Subcutaneous abdominal adipose tissue (tissue), 5 donors: Measurements from ENCODE around the gene ALDOA.

Experiments
- H3K27ac ChIP-seq: one replicate; pipeline ENCODE4 v1.7.0; 2013; ENCODE audit warnings: low read depth, mild to moderate bottlenecking, inconsistent platforms, low read length, moderate library complexity
- H3K27me3 ChIP-seq, 5 donors: one replicate each; pipeline ENCODE4 v1.7.0; 2013; ENCODE audit warnings: low read length in 5 of 5, inconsistent platforms in 1 of 5; ENCODE audit not compliant: control insufficient read depth in 5 of 5, insufficient read depth in 4 of 5
- H3K36me3 ChIP-seq, 5 donors: one replicate each; pipeline ENCODE4 v1.7.0; 2013; ENCODE audit warnings: low read length in 5 of 5; ENCODE audit not compliant: control insufficient read depth in 5 of 5, insufficient read depth in 5 of 5
- H3K4me1 ChIP-seq, 5 donors: one replicate each; pipeline ENCODE4 v1.7.0; 2013; ENCODE audit warnings: low read length in 5 of 5, mild to moderate bottlenecking in 3 of 5, moderate library complexity in 1 of 5; ENCODE audit not compliant: control insufficient read depth in 5 of 5, insufficient read depth in 5 of 5
- H3K4me3 ChIP-seq, 5 donors: one replicate each; pipeline ENCODE4 v1.7.0; 2013; ENCODE audit warnings: low read length in 5 of 5, low read depth in 1 of 5
- H3K9ac ChIP-seq, 5 donors: one replicate each; pipeline ENCODE4 v1.7.0; 2013; ENCODE audit warnings: low read length in 5 of 5, mild to moderate bottlenecking in 4 of 5, moderate library complexity in 3 of 5
- H3K9me3 ChIP-seq, 5 donors: one replicate each; pipeline ENCODE4 v1.7.0; 2013; ENCODE audit warnings: low read length in 5 of 5; ENCODE audit not compliant: control insufficient read depth in 5 of 5
- donor health status: healthy.
- donor health status: healthy.
- donor health status: healthy.
- donor health status: healthy.
- donor health status: healthy.

Gene ALDOA

DNA sequence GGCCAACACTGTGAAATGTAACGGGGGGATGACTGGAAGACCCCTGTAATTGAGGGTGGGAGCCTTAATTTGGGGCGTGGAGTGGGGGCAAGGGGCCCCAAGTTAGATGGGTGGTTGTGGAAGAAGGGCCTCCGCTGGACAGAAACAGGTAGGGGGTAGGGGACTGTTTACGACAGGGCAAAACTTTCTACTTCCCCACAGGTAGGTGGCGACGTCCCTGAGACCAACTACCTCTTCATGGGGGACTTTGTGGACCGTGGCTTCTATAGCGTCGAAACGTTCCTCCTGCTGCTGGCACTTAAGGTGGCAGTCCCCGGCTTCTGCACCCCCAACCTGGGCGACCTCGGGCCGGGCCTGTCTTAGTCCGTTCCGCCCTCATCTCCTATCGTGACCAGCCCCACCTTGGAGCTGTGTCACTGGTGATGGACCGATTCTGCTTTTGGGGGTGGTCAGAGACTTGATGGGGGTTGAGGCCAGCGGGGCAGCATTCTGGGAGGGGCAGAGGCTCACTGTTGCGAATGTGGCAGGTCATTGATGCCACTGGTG, 17.1 kb downstream of the ALDOA start:
- H3K27me3 ChIP-seq = no peaks in the 10 kb centered on the region
- no peak overlapping the region for H3K27ac ChIP-seq
- no peak overlapping the region for H3K4me3 ChIP-seq
- no peak overlapping the region for H3K9ac ChIP-seq
- peaks cover 3 to 16% (median 15%) of the 10 kb centered on the region in 5 donors for H3K4me1 ChIP-seq
- H3K9me3 ChIP-seq = no peaks in the 10 kb centered on the region
- peaks cover 0 to 73% (median 61%) of the 10 kb centered on the region in 5 donors for H3K36me3 ChIP-seq

DNA sequence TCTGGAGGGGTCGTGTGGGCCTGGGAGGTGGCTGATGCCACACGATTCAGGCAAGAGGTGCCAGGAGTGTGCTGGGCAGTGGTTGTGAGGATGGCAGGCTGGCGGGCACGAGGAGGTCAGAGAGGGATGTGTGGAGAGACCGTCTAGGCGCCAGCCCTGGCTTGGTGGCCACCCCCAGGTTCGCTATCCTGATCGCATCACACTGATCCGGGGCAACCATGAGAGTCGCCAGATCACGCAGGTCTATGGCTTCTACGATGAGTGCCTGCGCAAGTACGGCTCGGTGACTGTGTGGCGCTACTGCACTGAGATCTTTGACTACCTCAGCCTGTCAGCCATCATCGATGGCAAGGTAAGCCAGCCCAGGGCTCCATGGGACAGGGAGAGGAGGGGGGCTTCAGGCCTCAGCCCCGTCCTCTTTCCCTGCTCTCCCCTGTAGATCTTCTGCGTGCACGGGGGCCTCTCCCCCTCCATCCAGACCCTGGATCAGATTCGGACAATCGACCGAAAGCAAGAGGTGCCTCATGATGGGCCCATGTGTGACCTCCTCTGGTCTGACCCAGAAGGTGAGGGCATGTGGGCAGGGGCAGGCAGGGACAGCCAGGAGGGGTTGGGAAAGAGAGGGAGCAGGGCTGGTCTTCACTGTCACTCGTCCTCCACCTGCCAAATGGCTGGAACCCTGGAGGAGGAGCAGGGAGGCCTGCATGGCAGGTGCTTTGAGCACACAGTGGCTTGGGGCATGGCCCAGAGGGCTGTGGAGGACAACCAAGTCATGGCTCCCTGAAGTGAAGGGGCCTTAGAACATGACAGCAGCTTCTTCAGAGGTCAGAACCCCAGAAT, 17.9 kb downstream of the ALDOA start:
- H3K36me3 ChIP-seq = peaks cover 0 to 65% (median 55%) of the 10 kb centered on the region in 5 donors
- H3K4me3 ChIP-seq = no peak overlapping the region
- H3K9me3 ChIP-seq = no peaks in the 10 kb centered on the region
- peaks cover 3 to 11% (median 10%) of the 10 kb centered on the region in 5 donors for H3K4me1 ChIP-seq
- H3K27me3 ChIP-seq = no peaks in the 10 kb centered on the region
- H3K27ac ChIP-seq = no peak overlapping the region
- H3K9ac ChIP-seq = no peak overlapping the region

DNA sequence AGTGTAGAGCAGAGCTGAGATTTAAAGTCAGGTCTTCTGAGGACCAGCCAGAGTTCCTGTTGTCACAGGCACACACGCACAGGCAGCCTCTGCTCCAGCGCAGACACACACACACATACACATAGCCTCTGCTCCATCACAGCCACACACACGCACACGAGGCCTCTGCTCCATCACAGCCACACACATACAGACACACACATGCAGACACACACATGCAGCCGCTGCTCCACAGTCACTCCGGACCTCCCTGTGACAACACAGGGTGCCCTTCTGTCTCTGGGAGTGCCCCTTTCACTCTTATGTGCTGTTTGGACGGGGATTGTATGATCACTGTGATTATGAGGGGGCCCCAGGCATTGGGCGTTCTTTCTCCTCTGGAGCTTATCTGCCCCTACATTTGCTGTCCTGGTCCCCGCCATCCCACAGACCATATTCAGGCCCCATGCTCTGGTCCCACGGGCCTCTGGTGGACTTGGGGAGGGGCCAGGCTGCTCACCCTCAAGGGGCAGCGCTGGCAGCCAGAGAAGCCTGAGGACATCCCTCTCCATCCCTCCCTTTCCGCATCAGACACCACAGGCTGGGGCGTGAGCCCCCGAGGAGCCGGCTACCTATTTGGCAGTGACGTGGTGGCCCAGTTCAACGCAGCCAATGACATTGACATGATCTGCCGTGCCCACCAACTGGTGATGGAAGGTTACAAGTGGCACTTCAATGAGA, 18.7 kb downstream of the ALDOA start:
- H3K36me3 ChIP-seq = peaks cover 0 to 59% (median 49%) of the 10 kb centered on the region in 5 donors
- no peaks in the 10 kb centered on the region for H3K27me3 ChIP-seq
- H3K4me3 ChIP-seq = no peak overlapping the region
- peaks cover 2 to 11% (median 10%) of the 10 kb centered on the region in 5 donors for H3K4me1 ChIP-seq
- H3K27ac ChIP-seq = peak overlapping the region; percentile 76
- H3K9me3 ChIP-seq = no peaks in the 10 kb centered on the region
- no peak overlapping the region for H3K9ac ChIP-seq

DNA sequence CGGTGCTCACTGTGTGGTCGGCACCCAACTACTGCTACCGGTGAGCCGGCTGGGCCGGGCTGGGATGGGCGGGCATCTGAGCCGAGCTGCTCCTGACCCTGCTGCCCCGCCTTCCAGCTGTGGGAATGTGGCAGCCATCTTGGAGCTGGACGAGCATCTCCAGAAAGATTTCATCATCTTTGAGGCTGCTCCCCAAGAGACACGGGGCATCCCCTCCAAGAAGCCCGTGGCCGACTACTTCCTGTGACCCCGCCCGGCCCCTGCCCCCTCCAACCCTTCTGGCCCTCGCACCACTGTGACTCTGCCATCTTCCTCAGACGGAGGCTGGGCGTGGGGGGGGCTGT, 19.2 kb downstream of the ALDOA start:
- Histone ChIP-seq H3K9ac (no peak overlapping the region), H3K36me3 (peaks cover 0 to 54% (median 45%) of the 10 kb centered on the region in 5 donors), H3K27me3 (no peaks in the 10 kb centered on the region), H3K9me3 (no peaks in the 10 kb centered on the region), H3K27ac (peak overlapping the region; percentile 76), H3K4me1 (peaks cover 2 to 11% (median 10%) of the 10 kb centered on the region in 5 donors), H3K4me3 (no peak overlapping the region)

DNA sequence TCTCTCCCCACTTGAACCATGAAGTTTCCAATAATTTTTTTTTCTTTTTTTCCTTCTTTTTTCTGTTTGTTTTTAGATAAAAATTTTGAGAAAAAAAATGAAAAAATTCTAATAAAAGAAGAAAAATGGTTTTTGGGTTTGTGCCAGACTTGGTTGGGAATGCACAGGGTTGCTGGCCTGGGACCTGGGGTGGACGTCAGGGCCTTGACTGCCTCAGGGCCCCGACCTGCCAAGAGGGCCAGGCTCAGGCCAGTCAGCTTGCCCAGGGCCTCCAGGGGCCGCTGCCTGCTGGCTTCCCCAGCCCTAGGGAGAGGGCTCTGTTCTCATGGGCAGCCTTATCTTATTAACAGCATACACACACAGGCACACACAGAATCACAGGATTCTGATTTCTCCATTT, 19.7 kb downstream of the ALDOA start:
- Histone ChIP-seq H3K9ac (peak overlapping the region in 2 of 5 donors; percentile 67 to 74), H3K36me3 (peaks cover 0 to 51% (median 41%) of the 10 kb centered on the region in 5 donors)

DNA sequence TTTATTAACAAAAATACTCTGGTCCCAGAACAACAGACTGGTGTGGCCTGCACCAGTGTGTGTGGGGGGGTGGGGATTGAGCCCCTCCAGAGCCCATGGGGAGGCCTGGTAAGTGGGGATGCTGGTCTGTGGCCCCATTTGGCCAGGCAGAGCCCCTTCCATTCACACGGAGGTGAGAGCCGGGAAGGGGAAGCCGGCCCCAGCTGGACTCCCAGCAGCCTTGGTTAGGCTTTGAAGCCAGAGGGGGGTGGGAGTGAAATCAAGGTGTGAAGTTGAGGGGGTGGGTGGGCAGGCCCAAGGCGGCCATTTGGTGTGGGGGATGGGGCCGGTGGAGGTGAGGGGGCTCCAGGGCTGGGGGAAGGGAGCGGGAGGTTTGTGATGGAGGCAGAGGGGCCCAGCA, 20.3 kb downstream of the ALDOA start:
- peak overlapping the region in 2 of 5 donors; percentile 67 to 74 for H3K9ac ChIP-seq
- no peaks in the 10 kb centered on the region for H3K27me3 ChIP-seq
- H3K4me1 ChIP-seq = peaks cover 2 to 19% (median 15%) of the 10 kb centered on the region in 5 donors
- H3K27ac ChIP-seq = peak overlapping the region; percentile 76
- H3K9me3 ChIP-seq = no peaks in the 10 kb centered on the region
- no peak overlapping the region for H3K4me3 ChIP-seq
- H3K36me3 ChIP-seq = peaks cover 0 to 48% (median 39%) of the 10 kb centered on the region in 5 donors

More for the DNA sequence above, 19.7 kb downstream of the ALDOA start:
- no peaks in the 10 kb centered on the region for H3K9me3 ChIP-seq
- peak overlapping the region; percentile 76 for H3K27ac ChIP-seq
- peaks cover 2 to 13% (median 10%) of the 10 kb centered on the region in 5 donors for H3K4me1 ChIP-seq
- H3K4me3 ChIP-seq = no peak overlapping the region
- H3K27me3 ChIP-seq = no peaks in the 10 kb centered on the region

DNA sequence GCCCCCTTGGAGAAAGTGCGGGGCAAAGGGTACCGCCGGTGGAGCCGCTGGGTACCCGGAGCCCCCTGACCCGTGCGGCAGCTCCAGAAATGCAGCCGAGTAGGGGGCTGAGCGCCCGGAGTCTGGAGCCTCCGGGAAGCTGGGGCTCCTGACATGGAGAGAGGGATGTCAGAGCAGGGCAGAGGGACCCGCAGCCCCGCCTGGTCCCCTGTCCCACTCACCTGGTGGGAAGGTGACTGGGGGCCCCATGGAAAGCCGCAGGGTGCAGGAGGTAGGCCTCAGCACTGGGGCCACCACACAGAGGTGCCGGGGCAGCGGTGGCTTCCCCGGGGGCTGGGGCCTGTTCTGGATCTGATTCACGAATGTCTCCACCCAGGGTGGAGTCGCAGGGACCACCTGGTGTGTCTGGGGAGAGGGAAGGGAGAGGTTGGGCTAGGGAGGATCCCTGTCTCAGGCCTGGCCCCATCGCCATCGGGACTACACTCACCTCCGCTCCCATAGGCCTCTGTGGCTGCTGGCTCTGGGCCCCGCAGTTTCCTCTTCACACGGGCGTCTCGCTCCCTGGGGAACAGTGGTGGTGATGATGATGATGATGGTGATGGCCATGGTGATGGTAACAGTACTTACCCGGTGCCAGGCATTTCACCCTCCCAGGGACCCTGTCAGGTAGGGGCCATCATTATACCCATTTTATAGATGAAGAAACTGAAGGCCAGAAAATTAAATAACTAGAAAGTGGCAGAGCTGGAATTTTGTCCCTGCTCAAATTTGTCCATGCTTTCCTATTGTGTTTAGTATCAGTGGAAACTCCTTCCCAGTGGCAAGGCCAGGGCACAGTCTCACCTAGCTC, 21.0 kb downstream of the ALDOA start:
- Histone ChIP-seq H3K4me3 (no peak overlapping the region), H3K9ac (no peak overlapping the region), H3K9me3 (no peaks in the 10 kb centered on the region), H3K36me3 (peaks cover 0 to 41% (median 33%) of the 10 kb centered on the region in 5 donors), H3K27me3 (no peaks in the 10 kb centered on the region), H3K4me1 (peaks cover 2 to 25% (median 22%) of the 10 kb centered on the region in 5 donors), H3K27ac (no peak overlapping the region)

DNA sequence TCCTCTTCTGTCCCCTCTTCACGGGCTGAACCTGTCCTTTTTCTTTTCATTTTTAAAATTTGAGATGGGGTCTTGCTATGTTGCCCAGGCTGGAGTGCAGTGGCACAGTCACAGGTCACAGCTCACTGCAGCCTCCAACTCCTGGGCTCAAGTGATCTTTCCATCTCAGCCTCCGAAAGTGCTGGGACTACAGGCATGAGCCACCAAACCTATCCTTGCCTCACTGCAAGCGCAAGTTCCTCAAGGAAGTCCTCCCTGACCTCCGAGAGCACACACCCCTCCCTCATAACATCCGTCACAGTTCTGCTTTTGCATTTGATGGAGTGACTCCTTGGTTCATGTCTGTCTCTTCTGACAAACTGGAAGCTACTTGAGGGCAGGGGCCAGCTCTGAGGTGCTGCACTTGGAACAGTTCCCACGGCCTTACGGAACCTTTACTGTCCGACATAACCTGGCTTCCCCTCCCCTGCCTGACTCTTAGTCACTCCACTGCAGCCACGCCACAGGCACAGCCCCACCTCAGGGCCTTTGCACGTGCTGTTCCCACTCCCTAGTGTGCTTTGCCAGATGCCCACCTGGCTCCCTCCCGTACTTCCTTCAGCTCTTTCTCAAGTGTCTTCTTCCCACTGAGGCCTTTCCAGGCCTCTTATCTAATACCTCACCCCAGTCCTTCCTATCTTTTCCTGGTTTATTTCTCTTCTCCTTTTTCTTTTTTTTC, 21.8 kb downstream of the ALDOA start:
- no peaks in the 10 kb centered on the region for H3K27me3 ChIP-seq
- H3K4me1 ChIP-seq = peaks cover 2 to 31% (median 29%) of the 10 kb centered on the region in 5 donors
- H3K27ac ChIP-seq = no peak overlapping the region
- H3K9ac ChIP-seq = no peak overlapping the region
- peaks cover 0 to 34% (median 28%) of the 10 kb centered on the region in 5 donors for H3K36me3 ChIP-seq
- H3K9me3 ChIP-seq = no peaks in the 10 kb centered on the region
- no peak overlapping the region for H3K4me3 ChIP-seq

DNA sequence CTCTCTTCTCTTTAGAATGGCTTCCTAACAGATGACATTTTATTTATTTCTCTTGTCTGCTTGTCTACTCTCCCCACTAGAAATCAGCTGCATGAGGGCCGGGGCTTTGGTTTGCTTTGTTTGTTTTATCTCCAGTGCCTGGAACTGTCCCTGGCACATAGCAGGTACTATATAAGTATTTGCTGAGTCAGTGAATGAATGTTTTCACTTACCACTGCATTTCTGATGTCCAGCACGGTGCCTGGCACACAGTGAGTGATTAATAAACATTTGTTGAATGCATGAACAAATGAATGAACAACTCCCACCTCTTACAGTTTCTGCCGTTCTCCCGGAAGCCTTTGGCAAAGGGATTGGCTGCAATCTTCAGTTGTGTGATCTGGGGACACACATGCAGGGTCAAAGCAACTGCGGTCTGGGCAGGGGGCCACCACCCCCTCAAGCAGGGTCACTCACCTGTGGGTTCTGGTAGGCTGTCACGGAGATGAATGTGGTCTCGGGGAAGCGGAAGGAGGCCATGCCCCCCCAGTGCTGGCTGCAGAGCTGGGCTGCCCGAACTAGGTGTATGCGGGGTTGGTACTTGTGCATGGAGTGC, 22.8 kb downstream of the ALDOA start:
- no peaks in the 10 kb centered on the region for H3K27me3 ChIP-seq
- no peak overlapping the region for H3K27ac ChIP-seq
- peaks cover 0 to 25% (median 18%) of the 10 kb centered on the region in 5 donors for H3K36me3 ChIP-seq
- no peaks in the 10 kb centered on the region for H3K9me3 ChIP-seq
- no peak overlapping the region for H3K9ac ChIP-seq
- no peak overlapping the region for H3K4me3 ChIP-seq
- peaks cover 2 to 40% (median 38%) of the 10 kb centered on the region in 5 donors for H3K4me1 ChIP-seq
